ENCODE measurements around the gene CXCL8.
"Not testable (repeated sequence)": the region's sequence is repeated elsewhere in the genome, so short reads cannot be mapped to it uniquely, and the experiment has no call there.

The CXCL8 gene

DNA sequence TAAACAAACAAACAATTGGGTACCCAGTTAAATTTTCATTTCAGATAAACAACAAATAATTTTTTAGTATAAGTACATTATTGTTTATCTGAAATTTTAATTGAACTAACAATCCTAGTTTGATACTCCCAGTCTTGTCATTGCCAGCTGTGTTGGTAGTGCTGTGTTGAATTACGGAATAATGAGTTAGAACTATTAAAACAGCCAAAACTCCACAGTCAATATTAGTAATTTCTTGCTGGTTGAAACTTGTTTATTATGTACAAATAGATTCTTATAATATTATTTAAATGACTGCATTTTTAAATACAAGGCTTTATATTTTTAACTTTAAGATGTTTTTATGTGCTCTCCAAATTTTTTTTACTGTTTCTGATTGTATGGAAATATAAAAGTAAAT lies 2.9 kb downstream of the CXCL8 start:
- DNase-seq (ENCODE audit: low read depth in 2 of 2): no peak

DNA sequence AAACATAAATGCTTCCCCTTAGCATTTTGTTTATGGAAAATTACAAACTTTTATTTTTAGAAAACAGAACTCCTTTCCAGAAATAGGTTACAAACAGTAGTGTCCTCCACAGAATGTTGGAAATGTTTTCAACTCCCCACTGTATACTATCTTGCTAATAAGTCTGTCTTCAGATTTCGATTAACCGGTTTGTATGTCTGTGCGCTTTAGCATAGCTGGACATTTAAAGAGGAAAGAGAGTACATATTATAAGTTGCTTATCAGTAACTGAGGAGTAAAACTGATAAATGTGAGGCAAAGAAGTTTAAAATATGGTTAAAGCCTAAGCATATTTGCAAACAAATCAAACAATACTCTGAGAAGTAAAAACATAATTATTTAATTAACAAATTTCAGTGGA lies 3.4 kb downstream of the CXCL8 start:
- DNase-seq (ENCODE audit: low read depth in 2 of 2): no peak

DNA sequence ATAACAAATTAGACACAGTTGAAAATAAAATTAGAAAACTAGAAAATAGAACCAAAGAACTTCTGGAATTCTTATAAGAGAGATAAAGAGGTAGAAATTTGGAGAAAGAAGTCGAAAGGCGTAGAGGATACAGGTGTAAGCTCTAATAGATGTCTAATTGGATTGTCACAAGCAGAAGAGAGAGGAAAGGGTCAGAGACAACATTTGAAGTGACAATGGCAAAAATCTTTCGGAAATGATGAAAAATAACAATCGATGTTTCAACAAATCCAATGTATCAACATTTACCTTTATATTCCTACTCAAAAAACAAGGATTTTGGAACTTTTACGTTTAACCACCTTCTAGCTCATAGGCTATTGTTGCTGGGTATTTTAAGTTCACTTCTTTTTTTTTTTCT lies 3.8 kb downstream of the CXCL8 start:
- DNase-seq (ENCODE audit: low read depth in 2 of 2): no peak

GRCh38 chr4:73750730-73751129 lies 10.4 kb downstream of the CXCL8 start:
- DNase-seq (ENCODE audit: low read depth in 2 of 2): no peak

DNA sequence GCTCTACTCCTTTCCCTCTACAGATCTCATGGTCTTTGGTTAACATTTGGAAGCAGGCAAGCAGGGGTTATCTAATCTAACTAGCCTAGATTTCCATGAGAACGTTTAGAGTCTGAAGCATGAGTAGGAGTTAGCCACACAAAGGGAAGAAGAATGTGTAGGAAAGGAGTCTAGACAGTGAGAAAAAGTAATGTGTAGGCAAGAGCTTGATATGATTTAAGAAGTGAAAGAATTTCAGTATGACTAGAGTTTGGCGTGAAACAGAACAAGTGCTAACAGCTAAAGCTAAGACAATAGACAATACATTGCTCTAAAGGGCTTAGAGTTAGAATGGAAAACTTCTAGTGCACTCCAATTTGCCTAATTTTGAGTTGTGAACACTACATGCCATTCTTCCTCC lies 10.8 kb downstream of the CXCL8 start:
- no peak for DNase-seq (ENCODE audit: low read depth in 2 of 2)

DNA sequence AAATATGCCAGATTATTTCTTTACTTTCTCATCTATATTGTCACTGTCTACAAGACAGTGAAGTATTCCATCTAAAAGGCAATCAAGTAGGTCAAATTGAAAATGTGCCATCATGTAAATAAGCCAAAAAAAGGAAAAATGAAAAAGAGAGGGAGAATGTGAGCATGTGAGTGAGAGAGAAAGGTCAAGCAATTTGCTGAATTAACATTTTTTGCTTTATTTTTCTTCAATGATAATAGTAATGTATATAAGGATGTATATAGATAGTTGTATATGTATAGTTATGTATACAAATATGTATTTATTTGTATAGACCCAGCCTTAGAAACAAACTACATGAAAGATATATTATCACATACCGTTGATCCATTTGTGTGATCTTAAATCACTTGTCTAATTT lies 11.5 kb downstream of the CXCL8 start:
- DNase-seq (ENCODE audit: low read depth in 2 of 2): no peak

GRCh38 chr4:73752424-73752823 lies 12.1 kb downstream of the CXCL8 start:
- no peak for DNase-seq (ENCODE audit: low read depth in 2 of 2)

DNA sequence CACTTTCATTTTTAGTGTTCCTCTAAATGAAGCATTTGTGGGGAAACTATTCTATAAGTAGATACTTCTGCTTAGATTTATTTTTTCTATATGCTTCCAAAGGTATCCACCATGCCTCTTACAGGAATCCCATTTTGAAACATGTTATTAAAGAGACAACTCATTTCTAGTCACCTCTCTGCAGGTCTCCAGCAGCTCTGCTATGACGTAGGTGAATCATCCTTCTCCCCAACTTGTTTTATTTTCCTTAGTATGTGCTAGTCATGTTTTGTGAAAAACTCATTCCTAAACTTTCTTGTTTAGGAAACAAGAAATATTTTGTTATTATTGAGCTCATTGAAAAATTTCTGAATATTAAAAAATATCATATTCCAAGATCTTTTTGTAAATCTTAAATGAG lies 12.8 kb downstream of the CXCL8 start:
- no peak for DNase-seq (ENCODE audit: low read depth in 2 of 2)

DNA sequence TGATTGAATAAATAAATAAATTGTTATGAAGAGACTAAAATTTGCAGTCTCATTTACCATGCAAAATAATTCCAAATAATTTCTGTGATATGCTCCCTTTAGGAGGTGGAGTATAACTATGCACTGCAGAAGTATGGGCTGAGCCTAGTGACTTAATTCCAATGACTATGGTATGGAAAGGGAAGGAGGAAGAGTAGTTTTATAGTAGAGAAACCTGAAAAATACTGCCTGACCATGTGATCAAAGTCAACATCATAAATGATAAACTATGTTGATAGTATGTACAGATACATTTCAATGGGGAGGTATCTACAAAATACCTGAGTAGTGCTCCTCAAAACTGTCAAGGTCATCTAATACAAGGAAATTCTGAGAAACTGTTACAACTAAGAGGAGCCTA lies 14.6 kb downstream of the CXCL8 start:
- DNase-seq (ENCODE audit: low read depth in 2 of 2): no peak

DNA sequence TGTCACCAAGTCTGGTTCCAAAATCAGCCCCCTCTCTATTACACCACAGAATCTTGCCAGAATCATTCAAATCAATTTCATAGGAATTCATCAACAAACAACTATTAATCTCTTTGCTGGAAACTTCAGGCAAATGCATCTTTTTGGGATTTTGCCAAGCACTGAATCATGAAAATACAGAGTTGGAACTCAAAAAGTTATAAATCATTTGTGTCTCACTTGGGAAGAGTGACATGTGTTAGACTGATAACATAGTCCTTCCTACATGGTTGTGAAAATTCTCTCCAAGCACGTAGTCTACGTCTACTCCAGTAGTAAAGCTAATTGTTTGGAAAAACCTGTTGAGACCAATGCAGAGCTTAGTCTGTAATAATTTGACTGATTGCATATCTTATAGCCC lies 19.0 kb downstream of the CXCL8 start:
- no peak for DNase-seq (ENCODE audit: low read depth in 2 of 2)

DNA sequence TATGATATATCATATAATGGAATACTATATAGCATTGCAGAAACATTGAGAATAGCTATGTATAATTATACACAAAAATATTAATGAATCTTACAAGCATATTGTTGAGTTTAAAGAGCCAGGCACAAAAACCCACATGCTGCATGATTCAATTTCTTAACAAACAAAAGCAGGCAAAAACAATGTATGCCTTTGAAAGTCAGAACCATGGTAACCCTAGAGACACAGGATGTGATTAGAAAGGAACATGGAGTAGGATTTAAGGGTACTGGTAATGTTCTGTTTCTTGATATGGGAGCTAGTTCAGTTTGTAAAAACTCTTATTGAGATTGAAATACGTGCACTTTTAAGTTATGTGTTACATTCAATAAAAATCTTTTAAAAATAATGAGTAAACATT lies 21.5 kb downstream of the CXCL8 start:
- DNase-seq (ENCODE audit: low read depth in 2 of 2): no peak

- no peak for DNase-seq (ENCODE audit: low read depth in 2 of 2)
These were observed 22.0 kb downstream of the CXCL8 start for GRCh38 chr4:73762409-73762808.

GRCh38 chr4:73763877-73764276 lies 23.5 kb downstream of the CXCL8 start:
- no peak for DNase-seq (ENCODE audit: low read depth in 2 of 2)

GRCh38 chr4:73764513-73764912 lies 24.1 kb downstream of the CXCL8 start:
- DNase-seq (ENCODE audit: low read depth in 2 of 2): no peak

DNA sequence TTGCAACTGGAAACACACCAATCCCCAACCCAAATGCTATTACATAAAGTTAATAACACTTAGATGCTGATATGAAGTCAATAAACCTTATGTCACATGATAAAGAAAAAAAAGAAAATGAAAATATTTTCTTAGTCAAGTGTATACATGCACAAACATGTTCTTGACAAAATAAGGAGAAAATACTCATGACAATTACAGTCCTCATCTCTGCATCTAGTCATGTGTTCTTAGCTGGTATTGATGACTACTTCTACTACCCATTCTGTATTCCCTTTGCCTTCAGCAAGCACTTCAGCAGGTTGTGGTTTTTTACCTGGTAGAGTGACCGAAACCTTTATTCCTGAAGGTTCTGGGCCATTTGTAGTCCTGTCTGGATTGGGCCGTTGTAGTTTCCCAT lies 24.9 kb downstream of the CXCL8 start:
- DNase-seq (ENCODE audit: low read depth in 2 of 2): no peak

DNA sequence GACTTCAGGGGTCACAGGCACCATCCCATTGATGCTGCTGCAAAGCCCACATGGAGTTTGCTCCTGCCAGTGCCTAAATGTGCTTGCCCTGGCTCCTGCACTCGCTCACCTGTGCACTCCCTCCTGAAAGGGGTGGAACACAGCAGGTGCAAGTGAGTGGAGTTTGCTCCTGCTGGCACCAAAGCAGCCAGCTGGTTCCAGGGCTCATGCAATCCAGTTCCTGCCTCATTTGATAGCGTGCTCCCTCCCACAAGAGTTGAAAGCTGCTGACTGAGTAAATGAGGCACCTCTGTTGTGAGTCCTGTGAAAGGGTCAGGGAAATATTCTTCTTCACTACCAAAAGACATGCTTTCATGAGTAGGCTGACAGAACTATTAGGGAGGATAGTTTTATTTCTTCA lies 30.5 kb downstream of the CXCL8 start:
- no peak for DNase-seq (ENCODE audit: low read depth in 2 of 2)

- DNase-seq (ENCODE audit: low read depth in 2 of 2): no peak
These were observed 32.0 kb downstream of the CXCL8 start for GRCh38 chr4:73772363-73772762.

DNA sequence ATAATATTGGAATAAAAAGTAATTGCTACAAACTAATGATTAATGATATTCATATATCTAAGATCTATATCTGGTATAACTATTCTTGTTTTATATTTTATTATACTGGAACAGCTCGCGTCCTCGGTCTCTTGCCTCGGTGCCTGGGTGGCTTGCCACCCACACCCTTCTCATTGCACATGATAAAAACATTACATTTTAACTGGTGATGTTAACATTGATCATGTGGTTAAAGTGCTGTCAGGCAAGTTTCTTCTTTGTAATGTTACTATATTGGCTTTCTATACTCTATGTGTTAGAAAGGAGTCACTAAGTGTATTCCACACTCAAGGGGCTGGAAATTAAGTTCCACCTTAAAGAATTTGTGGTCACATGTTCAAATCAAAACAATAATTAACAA lies 34.0 kb downstream of the CXCL8 start:
- DNase-seq (ENCODE audit: low read depth in 2 of 2): not testable (repeated sequence)

DNA sequence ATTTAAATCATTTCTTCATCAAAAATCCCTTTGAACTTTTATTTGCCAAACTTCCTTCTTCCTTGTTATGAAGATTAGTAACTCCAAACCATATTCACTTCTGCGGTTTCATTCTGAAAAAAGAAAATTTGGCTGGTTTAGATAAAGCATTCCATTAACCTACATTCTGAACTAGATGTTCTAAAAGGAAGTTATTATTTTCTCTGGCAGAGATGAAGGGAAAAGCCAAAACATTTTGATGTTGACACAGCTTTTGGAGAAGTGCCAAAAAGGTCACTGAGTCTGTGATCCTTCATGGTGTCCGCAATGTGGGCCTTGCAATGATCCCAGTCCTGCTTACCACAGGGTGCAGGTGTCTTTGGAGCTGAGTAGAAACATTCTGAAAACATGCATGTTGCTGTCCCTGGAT lies 36.0 kb downstream of the CXCL8 start:
- no peak for DNase-seq (ENCODE audit: low read depth in 2 of 2)

- DNase-seq (ENCODE audit: low read depth in 2 of 2): no peak
These were observed 37.2 kb downstream of the CXCL8 start for GRCh38 chr4:73777612-73778011.

- DNase-seq (ENCODE audit: low read depth in 2 of 2): no peak
These were observed 39.9 kb downstream of the CXCL8 start for GRCh38 chr4:73780243-73780642.

- DNase-seq (ENCODE audit: low read depth in 2 of 2): no peak
These were observed 40.5 kb downstream of the CXCL8 start for GRCh38 chr4:73780834-73781233.

DNA sequence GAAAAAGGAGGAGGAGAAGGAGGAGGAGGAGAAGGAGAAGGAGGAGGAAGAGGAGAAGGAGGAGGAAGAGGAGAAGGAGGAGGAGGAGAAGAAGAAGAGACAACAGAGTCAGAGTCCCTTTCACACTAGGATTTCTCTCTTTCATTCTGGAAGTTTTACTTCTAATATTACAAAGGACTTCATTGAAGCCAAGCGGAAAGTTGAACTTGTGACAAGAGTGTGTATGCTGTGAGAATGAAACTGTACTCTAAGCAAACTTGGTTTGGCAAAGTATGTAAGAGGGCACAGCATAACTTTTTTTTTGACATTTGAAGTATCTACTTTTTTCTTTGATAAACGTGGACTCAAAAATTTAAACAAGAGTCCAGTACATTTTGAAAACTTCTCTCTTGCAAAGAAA lies 48.0 kb downstream of the CXCL8 start:
- DNase-seq (ENCODE audit: low read depth in 2 of 2): no peak

All from stimulated activated CD8-positive, alpha-beta memory T cell treated with anti-CD3 and anti-CD28 coated beads, Interleukin-7, amount 100 ng/mL, for 4 hours (primary cell).